Measurements from ENCODE around the gene ADAMTS12.
"Not testable (repeated sequence)": the region's sequence is repeated elsewhere in the genome, so short reads cannot be mapped to it uniquely, and the experiment has no call there.

The ADAMTS12 gene

DNA sequence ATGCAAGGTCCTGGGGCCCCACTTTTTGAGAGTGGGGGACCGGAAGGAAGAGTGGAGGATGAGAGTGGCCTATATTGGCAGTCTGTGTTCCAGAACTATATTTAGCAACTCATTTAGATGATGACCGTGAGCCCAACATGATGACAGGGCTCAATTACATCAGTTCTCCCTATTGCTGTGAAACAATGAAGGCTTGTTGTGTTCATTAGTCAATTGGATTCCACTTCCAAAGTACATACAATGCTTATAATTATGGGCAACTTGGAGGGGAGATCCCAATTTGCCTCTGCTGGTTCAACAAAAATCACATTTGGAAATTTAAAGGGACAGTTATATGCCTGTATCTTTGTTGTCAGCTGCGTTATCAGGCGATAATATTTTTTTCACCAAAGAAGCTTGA is 360.0 kb downstream of the ADAMTS12 start:
- peak in 4 of 56 donors; percentile 7 to 42 (median 22) for DNase-seq

DNA sequence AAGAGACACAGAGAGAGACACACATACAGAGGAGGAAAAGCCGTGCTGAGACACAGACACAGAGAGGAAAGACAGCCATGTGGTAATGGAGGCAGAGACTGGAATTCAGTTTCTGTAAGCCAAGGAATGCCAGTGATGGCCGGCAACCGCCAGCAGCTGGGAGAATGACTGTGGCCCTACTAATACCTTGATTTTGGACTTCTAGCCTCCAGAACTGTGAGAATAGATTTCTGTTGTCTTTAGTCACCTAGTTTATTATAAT is 360.8 kb downstream of the ADAMTS12 start:
- DNase-seq: no peak

DNA sequence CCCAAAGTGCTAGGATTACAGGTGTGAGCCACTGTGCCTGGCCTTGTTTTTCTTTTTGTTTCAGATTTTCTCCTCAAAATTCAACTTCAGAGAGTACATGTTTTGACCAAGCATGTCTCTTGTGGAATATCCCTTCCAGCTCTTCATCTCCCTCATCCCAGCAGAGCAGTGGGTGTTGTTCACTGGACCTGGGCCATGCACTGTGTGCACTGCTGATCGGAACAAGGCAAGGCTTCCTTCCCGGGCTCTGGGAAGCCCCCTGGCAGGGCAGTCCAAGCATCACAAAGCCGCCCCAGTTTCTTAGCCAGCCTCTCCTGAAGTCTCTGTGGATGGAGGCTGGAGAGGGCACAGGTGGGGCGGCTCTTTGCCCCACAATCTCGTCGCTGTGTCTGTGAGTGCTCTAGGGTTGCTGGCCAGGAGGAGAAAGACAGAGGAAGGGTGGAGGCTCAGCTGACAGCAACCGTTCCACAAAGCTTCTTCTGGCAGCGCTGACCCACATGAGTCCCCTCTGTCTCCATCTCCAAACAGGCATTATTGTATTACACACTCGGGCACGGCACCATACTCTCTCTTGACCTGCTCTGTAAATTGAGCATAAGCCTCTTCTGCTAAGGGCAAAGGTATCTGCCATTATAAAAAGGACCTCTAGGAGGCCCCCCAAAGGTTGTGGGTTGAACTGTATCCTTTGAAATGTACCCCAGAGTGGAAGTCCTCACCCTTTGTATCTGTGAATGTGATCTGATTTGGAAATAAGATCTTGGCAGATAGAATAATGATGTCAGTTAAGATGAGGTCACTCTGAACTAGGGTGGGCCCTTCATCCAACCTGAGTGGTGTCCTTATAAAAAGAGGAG is 361.4 kb downstream of the ADAMTS12 start:
- no peak for DNase-seq

DNA sequence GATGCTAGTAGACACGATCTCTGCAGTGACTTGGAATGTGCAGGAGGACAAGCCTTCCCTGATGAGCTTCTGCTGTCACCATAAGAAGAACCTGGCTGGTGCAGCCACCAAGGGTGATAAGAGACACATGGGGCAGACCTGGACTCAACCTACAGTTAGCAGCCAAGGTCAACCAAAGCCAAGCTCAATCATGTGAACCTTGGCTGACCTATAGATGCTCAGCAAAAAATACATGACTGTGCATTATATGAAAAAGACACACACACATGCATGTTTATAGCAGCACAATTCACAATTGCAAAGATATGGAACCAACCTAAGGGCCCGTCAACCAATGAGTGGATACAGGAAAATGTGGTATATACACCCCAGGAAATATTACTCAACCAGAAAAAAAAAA is 364.1 kb downstream of the ADAMTS12 start:
- DNase-seq: no peak

DNA sequence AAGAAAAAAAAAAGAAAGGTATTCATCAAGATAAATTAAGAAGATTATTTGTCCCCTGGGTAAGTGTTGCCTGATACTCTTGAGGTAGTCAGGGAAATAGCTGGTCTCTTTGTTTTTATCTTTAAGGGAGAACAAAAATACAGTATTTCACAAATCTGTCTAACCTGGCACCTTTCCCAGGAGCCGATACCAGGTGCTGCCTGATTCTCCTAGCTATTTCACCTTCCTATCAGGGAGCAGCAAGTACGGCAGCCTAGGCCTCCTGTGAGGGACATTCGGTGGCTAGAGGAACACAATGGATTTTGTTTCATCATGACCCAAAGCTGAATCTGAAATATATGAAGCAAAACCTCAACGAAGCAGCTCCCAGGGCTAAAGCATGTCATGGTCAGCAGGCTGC is 365.0 kb downstream of the ADAMTS12 start:
- no peak for DNase-seq

DNA sequence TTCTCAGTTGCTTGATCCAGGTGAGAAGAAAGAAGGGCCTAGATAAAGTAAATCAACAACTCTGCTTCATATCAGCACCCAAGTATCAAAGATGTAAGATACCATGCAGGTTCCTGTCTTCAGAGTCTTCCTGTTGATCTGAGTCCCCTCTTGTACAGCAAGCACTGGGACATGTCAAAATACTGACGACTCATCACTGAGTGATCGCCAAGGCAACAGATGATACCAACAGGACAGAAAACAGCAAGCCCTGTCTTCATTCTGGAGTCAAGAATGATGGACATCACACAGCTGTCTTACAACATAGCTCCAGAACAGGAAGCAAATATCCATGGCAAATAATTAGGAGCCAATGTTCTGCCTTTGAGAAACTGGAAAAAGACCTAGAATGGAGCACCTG is 367.3 kb downstream of the ADAMTS12 start:
- no peak for DNase-seq

DNA sequence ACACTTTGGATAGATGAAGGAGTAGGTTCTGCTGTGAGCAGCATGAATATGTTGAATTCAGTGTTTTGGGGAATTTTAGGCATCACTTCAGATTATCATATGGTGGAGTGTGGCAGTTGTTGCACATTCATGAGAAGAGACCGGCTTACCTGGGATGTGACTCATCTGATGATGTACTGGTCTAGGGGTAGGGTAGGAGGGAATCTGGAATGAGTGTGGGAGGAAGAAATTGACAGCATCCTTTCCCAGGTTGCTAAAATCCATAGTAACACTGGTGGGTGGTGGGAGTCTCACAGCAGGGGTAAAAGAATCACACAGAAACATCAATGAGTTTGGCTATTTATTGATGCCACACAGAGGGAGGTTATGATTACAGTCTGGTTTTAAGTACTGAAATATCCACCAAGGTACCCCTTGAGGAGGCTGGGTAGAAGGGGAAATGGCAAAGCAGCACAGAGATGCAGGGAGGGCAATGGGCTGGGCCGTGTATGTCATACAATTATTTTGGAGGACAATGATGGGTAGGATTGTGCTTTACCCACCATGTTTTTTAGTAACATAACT is 368.5 kb downstream of the ADAMTS12 start:
- DNase-seq: no peak

DNA sequence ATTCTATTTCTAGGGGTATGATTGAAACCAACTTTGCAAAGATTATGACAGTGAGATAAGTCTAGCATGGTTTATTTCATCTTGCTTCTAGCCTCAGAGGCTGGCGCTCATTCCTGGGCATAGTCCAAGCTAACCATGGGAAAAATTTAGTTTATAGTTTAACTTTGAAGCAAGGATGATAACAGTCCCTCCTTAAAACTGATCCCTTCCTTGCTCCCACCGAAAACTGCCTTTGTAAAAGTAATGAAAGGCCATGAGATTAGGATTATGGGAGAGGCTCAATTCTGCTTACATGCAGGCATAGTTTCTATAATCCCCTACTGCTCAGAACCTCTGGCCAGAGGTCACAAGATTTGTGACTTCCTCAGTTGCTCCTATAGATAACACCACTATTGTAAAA is 375.4 kb downstream of the ADAMTS12 start:
- no peak for DNase-seq

DNA sequence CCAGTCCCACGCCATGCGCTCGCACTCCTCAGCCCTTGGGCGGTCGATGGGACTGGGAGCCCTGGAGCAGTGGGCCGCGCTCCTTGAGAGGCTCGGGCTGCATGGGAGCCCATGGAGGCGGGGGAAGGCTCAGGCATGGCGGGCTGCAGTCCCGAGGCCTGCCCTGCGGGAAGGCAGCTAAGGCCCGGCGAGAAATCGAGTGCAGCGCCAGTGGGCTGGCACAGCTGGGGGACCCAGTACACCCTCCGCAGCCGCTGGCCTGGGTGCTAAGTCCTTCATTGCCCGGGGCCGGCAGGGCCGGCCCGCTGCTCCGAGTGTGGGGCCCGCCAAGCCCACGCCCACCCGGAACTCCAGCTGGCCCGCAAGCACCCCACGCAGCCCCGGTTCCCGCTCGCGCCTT is 376.4 kb downstream of the ADAMTS12 start:
- not testable (repeated sequence) for DNase-seq

DNA sequence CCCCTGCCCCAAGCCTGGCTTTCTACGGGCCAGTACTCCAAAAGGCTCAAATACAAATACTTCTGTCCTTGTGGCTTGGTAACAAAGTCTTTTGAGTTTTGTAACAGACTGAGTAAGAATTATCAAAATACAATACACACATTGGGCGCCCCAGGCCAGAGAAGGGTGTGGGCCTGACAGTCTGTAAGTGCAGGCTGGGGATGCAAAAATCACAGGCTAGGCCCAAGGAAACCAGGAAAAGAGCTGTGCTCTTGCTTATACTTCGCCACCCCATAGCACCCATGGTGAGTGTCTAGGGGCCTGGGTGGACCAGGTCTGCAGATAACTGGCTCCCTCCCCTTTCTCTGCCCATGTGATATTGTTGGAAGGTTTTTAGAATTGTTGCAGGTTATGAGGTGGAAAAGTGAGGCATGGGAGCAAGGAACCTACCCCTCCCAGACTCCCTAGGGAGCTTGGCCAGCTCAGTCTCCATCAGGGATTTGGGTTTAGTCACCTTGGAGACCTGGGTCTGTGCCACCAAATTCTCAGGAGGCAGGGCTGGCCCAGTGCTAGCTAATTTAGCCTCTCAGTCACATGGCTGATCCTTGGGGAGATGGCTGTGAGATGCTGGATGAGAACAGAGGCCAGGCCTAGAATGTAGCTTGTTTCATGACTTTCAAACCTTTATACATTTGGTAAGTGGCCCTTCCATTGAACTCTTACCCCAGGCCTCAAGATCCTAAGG is 378.2 kb downstream of the ADAMTS12 start:
- DNase-seq: no peak

DNA sequence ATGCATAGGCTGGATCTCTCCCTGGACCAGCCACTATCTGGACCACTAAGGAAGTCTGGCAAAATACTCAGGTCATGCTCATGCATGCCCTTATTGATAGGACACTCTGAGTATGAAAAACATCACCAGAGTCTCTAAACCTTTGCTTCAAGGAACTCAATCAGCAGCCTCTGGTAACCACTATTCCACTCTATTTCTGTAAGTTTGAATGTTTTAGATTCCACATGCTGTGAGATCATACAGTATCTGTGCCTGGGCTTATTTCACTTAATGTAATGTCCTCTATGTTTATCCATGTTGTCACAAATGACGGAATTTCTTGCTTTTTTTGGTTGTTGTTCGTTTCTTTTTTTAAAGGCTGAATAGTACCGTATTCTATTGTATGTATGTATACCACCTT is 382.8 kb downstream of the ADAMTS12 start:
- no peak for DNase-seq

DNA sequence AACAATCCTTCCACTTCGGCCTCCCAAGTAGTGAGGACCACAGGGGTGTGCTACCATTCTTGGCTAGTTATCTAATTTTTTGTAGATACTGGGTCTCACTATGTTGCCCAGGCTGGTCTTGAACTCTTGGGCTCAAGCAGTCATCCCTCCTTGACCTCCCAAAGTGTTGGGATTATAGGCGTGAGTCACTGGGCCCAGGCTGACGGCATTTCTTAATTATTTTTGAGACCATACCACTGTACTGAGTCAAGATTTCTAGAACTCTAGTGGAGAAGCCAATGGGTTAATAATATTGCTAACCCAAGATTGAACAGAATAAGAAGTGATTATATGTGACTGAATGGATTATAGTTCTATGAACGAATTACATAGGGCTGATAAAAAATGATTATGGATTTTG is 384.4 kb downstream of the ADAMTS12 start:
- no peak for DNase-seq

DNA sequence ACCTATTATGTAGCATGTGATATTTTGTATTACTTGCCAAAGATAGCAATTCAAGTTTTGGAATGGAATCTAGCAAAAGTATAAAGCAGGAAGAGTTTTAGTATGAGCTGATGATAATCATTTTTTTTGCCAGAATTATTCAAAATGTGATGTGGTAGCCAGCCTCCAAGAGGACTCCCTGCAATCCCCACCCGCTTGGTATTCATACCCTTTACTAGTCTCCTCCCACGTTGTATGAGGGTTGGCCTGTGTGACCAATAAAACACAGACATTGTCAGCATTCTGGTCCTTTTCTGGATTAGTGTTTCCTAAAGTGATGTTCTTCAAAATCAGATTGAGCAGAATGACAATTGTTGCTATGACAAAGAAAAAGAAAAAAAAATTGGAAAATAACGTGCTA is 387.2 kb downstream of the ADAMTS12 start:
- no peak for DNase-seq

DNA sequence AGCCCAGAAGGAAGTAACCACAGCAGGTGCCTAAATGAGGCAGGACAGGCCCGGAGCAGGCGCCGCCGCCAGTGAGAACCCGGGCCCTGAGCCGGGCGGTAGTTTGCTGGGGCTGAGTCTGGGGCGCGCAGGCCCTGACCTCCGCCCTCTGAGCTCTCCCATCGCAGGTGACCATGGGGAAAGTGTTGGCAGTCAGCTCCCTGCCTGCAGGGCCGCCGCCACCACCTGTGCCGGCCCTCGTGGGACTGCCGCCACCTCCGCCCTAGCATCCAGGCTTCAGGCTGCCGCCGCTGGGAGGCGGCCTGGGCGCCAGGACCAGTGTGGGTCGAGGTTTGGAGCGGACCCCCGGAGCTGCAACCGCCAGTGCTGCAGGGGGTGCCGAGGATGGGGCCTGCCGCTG is 389.9 kb downstream of the ADAMTS12 start:
- no peak for DNase-seq

DNA sequence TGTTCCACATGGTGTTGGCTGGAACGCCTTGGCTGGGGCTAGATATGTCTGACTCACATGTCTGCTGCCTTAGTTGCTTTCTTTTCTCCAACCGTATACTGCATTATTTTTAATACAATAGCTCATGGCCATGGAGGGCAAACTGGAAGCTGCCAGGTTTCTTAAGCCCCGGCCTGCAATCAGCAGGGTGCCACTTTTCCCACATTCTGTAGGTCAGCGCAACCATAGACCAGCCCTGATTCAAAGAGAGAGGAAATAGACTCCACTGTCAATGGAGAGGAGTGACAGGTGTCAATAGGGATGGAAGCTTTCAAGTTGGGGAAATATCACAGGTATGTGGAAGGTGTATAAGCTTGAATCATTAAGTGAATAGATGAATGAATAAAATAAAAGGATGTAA is 390.5 kb downstream of the ADAMTS12 start:
- no peak for DNase-seq

DNA sequence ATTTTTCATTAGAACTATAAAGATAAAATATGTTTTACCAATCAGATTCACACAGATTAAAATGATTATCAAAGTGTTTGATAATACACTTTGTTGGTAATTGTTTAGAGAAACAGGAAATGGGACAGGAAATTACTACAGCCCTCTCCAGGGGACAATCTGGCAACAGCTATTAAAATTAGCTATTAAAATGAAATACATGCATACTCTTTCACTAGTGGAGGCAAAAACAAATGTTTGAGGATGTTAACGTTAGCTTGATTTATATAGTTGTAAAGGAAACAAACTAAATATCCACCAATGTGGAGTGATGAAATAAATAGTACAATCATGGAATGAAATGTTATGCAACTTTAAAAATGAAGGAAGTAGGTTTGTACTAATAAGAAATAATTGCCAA is 397.3 kb downstream of the ADAMTS12 start:
- DNase-seq: no peak

DNA sequence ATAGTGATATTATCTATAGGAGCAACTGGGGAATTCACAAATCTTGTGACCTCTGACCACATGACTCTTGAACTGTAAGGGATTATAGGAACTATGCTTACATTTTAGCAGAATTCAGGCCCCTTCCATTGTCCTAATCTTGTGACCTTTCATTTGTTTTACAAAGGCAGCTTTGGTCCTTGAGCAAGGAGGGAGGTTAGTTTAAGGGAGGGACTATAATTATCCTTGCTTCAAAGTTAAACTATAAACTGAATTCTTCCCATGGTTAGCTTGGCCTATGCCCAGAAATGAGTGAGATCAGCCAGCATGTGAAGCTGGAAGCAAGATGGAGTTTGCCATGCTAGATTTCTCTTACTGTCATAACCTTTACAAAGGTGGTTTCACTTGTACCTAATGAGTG is 399.8 kb downstream of the ADAMTS12 start:
- DNase-seq: no peak

DNA sequence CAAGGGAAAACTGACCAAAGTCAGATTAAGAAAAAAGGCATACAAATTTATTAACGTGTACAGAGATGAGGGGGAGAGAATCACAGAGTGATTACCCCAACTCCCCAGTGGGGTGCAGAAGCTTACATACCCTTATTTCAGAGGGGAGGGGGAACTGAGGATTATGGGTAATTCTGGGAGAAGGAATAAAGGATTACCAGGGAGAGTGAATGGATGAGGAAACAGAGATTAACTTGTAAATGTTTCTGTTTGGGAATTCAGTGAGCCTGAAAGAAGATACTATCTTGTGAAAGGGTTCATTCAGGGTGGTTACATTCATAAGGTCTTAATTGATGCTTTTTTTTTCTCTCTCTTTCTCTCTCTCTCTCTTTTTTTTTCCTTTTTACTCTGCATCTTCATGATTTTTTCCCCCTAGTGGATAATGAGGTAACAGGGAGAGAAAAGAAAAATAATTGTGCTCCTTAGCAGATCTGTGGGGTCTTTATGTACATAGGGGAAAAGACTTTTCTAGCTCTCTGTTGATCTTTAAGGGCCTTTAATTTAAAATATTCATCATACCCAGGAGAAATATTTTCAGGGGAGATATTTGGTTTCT is 401.6 kb downstream of the ADAMTS12 start:
- no peak for DNase-seq

DNA sequence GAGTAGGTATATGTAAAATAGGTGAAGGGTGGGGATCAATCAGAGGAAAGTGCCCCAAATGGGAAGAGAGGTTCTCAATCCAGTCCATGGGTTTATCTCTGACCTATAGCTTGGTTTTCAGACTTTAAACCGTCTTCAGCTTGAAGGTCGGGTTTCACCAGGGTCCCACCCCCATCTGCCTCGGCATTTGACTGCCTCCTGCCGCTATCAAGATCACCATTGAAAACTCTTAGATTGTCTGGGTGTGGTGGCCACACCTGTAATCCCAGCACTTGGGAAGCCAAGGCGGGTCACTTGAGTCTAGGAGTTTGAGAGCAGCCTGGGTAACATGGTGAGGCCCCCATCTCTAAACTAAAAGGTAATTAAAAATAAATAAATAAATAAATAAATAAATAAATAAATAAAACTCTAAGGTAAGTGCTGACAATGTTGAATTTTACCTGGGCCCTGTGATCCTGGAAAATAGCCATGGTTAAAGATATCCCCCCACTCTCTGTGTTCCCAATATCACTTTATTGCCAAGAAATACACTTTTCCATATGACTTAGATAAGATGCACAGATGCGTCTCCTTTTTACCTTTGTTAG is 402.2 kb downstream of the ADAMTS12 start:
- DNase-seq: no peak

DNA sequence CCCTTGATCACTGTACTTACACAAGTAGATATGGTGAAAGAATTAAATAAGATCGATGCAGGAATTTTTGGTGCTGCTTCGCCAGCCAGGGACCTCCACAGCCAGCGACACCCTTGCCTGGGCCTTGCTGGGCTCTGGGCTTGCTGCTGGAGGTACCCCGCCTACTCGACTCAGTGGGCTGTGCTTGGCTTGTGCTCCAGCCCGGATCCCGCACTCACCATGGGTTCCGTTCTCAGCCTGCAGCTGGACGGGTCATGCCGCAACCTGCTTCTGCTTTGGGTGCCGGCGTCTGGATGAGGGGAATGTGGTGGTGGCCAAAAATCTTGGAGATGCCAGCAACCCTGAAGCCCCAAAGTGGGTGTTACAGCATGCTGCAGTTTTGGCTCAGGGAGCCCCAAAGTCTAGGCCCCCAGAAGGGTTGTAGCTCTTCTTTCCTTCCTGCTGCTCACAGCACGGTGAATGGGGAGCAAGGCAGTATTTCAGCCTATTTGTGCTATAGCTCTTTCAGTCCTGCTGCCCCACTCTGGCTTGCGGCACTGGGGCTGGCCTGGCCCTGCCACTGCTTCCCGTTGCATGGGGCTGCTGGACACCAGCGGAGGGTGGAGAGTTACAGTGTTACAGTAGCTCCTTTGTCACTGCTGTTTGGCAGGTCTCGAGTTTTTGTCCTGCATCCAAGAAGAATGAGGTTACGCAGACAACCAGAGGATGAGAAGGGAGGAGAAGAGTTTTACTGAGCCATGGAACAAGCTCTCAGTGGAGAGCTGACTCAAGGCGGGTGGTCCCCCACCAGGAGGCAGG is 403.0 kb downstream of the ADAMTS12 start:
- peak in 7 of 56 donors; percentile 4 to 28 (median 15) for DNase-seq

DNA sequence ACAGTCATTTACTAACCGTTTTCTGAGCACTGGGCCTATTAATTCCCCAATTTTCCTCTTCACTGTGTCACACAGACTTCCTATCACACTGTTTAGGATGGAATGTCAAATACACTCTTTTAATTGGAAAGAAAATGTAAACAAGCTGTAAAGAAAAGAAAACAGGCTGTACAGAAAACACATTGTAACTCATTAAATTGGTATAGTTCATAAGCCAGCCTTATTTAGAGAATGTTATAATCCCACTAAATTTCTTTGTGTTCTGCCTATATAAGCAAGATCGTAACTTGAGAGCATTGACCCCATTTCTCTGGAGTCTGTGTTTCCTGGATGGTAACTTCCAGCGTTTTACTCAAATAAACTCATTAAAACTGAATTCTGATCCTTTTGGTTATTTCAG is 404.6 kb downstream of the ADAMTS12 start:
- no peak for DNase-seq

Data from amygdala (tissue), 56 donors.